HG02798 (cell line): ENCODE results near the gene SERINC4.
"Not testable (repeated sequence)": the region's sequence is repeated elsewhere in the genome, so short reads cannot be mapped to it uniquely, and the experiment has no call there.

ENCODE experiments used
- ATAC-seq: cut with Tn5 transposase; IDR thresholded peaks from one replicate; pipeline ENCODE4 v1.9.1; 2021; ENCODE audit warnings: mild to moderate bottlenecking; ENCODE audit not compliant: unreplicated experiment, poor library complexity

Gene SERINC4

GRCh38 chr15:43799945-43800285, at the start of gene SERINC4:
SERINC4 (minus strand) TSS chr15:43800220; CDS start chr15:43799986, 234 bp downstream.
- no peak for ATAC-seq

- no peak for ATAC-seq
These were observed 45.4 kb upstream of the SERINC4 start for GRCh38 chr15:43845421-43845820.

- ATAC-seq: not testable (repeated sequence)
These were observed 32.5 kb upstream of the SERINC4 start for GRCh38 chr15:43832485-43832884.

- not testable (repeated sequence) for ATAC-seq
These were observed 31.6 kb upstream of the SERINC4 start for GRCh38 chr15:43831519-43832052.

GRCh38 chr15:43830691-43831275, 30.8 kb upstream of the SERINC4 start:
- not testable (repeated sequence) for ATAC-seq

GRCh38 chr15:43829951-43830540, 30.0 kb upstream of the SERINC4 start:
- not testable (repeated sequence) for ATAC-seq

- no peak for ATAC-seq
These were observed 28.1 kb upstream of the SERINC4 start for GRCh38 chr15:43828061-43828657.

GRCh38 chr15:43826508-43827341, 26.7 kb upstream of the SERINC4 start, which contains the start of gene WDR76:
WDR76 (plus strand) TSS chr15:43827002; CDS start chr15:43827033, 31 bp downstream.
- ATAC-seq: peak; percentile 73

- ATAC-seq: no peak
These were observed 26.0 kb upstream of the SERINC4 start for GRCh38 chr15:43826029-43826507.

- not testable (repeated sequence) for ATAC-seq
These were observed 25.3 kb upstream of the SERINC4 start for GRCh38 chr15:43825305-43825704.

- peak; percentile 85 for ATAC-seq
These were observed 24.6 kb upstream of the SERINC4 start, which contains the start of gene MFAP1 for GRCh38 chr15:43824302-43825246. MFAP1 (minus strand) TSS chr15:43824690; CDS start chr15:43824569, 121 bp downstream.

- no peak for ATAC-seq
These were observed 21.5 kb upstream of the SERINC4 start for GRCh38 chr15:43821505-43821904.

- ATAC-seq: not testable (repeated sequence)
These were observed 15.0 kb upstream of the SERINC4 start for GRCh38 chr15:43815064-43815463.

- ATAC-seq: peak; percentile 72
These were observed 9.1 kb upstream of the SERINC4 start for GRCh38 chr15:43808960-43809678.

- ATAC-seq: no peak
These were observed 8.5 kb upstream of the SERINC4 start for GRCh38 chr15:43808435-43808950.

GRCh38 chr15:43802676-43803075, 2.7 kb upstream of the SERINC4 start:
- not testable (repeated sequence) for ATAC-seq

- peak; percentile 91 for ATAC-seq
These were observed 494 bp upstream of the SERINC4 start, which contains the start of gene HYPK for GRCh38 chr15:43800286-43801141. HYPK (plus strand) TSS chr15:43800599; CDS start chr15:43800623, 24 bp downstream.
